HG03108 (cell line): ENCODE data around the gene EOLA1.
"Not testable (repeated sequence)": the region's sequence is repeated elsewhere in the genome, so short reads cannot be mapped to it uniquely, and the experiment has no call there.

Experiments used
- ATAC-seq: cut with Tn5 transposase; IDR thresholded peaks from one replicate; pipeline ENCODE4 v1.9.1; 2021; ENCODE audit warnings: moderate library complexity; ENCODE audit not compliant: unreplicated experiment

Gene EOLA1

DNA sequence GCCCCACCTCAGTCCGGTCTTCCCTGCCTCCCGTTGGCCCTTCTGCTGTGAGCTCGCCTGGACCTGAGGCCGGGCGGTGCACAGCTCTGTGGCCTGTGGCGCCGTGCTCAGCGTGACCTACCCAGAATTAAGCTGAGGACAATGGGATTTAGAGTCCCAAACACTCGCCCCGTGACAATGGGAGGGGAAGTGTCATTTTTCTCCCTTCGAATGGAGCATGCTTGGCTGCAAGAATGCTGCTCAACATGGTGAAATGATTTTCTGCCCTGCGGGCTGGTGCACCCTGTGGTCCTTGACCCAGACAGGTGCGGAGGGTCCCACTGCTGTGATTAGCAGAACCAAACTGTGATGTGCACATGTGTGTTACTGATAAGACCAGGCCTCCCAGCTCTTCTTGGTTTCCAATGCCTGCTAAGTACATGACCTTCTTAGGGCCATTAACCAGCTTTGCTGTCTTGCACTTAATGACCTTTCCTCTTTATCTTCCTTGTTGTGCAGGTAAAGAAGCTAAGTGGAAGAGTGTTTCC lies 772 bp downstream of the EOLA1 start:
- no peak for ATAC-seq

- peak; percentile 37 for ATAC-seq
These were observed 5.0 kb downstream of the EOLA1 start for GRCh38 chrX:149545545-149546543.

GRCh38 chrX:149546962-149547361 lies 6.2 kb downstream of the EOLA1 start:
- ATAC-seq, result not testable (repeated sequence)

DNA sequence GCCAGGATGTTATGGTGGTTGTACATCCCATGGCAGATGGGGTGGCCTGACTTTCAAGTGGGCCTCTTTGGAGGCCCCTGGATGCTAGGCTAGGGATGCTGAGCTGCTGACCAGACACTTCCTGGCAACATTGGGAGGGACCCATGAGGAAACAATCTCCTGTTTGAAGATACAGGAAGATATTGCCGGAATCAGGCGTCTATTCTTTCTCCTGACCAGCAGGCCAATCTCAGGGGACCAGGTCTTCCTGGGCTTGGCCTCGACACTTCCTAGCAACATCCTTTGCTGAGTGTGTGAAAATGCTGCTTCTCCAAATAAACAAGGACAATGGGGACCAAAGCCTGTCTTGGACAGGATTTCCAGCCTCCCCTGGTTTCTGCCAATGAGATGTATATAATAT lies 7.0 kb downstream of the EOLA1 start:
- not testable (repeated sequence) for ATAC-seq

- not testable (repeated sequence) for ATAC-seq
These were observed 8.9 kb downstream of the EOLA1 start, which contains the start of gene HSFX3 for GRCh38 chrX:149549701-149550100. Gene HSFX3 (minus strand): TSS chrX:149549924. CDS start chrX:149549852, 72 bp downstream.

GRCh38 chrX:149550454-149550853 lies 9.6 kb downstream of the EOLA1 start:
- not testable (repeated sequence) for ATAC-seq

GRCh38 chrX:149551245-149551938 lies 10.6 kb downstream of the EOLA1 start:
- ATAC-seq, result peak; percentile 41

DNA sequence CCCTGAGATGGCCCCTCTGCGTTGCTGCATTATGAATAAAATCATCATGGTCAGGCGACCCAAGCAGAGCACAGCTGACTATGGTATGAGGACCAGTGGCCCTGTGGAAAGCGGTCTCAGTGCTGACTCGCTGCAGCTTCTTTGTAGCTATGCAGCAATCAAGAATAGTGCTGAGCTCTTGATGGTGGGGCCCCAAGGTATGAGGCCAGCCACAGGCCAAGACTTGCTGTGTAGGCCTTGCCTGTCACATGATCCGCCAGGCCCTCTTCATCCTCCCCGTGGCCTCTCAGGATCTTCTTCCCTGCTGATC lies 11.1 kb downstream of the EOLA1 start:
- not testable (repeated sequence) for ATAC-seq

- not testable (repeated sequence) for ATAC-seq
These were observed 14.4 kb downstream of the EOLA1 start for GRCh38 chrX:149555251-149555650.

DNA sequence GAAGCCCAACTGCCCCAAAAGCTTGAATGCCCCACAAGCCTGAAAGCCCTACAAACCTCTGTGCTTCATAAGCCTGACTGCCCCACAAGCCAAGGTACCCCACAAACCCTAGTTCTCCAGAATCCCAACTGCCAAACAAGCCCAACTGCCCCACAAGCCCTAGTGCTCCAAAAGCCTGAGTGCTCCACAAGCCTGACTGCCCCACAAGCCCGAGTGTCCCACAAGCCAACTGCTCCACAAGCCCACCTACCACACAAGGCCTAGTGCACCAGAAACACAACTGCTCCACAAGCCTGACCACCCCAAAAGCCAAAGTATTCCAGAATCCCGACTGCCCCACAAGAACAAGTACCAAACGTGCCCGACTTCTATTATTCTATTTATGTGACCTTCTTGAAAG lies 22.5 kb downstream of the EOLA1 start:
- no peak for ATAC-seq

- no peak for ATAC-seq
These were observed 27.0 kb downstream of the EOLA1 start for GRCh38 chrX:149567621-149568417.

DNA sequence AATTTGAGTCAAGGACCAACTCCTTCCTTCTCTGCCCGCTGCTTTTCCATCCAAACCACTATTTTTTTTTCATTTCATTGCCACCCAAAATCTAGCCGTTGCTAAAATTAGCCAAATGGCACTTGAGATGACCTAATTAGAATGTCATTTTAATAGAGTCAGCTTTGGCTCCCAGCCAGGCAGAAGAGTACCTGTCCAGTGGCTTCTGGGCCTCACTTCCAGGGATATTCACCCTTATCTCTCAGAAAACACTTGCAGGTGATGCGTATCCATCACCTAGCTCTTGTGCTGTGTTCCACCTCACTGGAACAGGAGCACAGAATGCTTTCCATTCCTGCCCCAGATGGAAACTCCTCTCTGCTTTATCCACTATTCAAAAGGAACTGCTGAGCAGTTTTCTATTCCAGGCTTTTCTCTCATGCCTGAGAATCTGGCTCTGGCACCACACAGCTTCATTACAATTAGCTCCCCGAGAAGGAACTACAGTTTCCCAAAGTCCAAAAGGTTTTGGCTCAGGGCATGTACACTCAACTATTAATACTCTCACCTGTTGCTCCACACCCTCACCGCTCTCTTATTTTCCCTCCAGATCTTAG lies 28.0 kb downstream of the EOLA1 start:
- ATAC-seq, result no peak

GRCh38 chrX:149569770-149570169 lies 29.0 kb downstream of the EOLA1 start:
- no peak for ATAC-seq

GRCh38 chrX:149570668-149571067 lies 29.9 kb downstream of the EOLA1 start:
- no peak for ATAC-seq

GRCh38 chrX:149571770-149572169 lies 31.0 kb downstream of the EOLA1 start:
- no peak for ATAC-seq

GRCh38 chrX:149572743-149573142 lies 31.9 kb downstream of the EOLA1 start:
- ATAC-seq, result no peak

DNA sequence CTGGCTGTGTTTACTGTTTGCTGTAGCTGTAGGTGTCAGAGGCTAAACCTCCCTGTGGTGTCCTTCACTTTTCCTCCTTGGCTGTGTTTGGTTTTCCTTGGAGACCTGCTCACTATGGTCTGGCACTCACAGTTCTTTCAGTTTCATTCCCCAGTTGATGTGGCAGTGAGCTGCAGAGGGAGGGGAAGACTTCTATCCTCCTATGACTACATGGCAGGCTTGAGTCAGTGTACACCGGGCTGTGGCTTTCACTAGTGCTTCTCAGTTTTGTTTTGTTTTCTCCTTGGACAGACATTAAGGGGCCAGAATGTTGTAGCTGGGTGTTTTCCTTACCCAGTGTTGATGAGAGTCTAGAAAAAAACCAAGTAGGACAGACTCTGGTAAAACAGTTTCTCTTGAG lies 32.6 kb downstream of the EOLA1 start:
- peak; percentile 100 for ATAC-seq

DNA sequence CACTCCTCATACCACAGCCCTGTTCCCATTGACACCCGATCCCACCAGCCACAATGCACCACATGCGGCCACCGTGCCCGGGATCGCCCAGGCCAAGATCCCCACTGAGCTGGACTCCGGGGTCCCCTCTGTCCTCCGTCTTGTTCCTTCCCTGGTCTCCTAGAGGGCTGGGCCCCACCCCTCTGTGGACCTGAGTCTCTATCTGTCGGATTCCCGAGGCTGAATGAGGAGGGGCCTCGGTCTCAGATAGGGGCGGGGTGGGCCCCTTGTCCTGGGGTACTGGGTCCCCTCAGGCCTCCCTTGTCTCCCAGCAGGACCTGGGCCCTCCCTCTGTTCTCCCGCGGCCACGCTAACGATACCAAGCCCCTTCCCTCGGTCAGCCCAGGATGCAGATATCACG lies 44.8 kb downstream of the EOLA1 start:
- not testable (repeated sequence) for ATAC-seq

- not testable (repeated sequence) for ATAC-seq
These were observed 46.5 kb downstream of the EOLA1 start, which contains the start of gene MAGEA9B for GRCh38 chrX:149587359-149587758. Gene MAGEA9B (minus strand): TSS chrX:149587459. CDS start chrX:149583179, 4,280 bp downstream.

DNA sequence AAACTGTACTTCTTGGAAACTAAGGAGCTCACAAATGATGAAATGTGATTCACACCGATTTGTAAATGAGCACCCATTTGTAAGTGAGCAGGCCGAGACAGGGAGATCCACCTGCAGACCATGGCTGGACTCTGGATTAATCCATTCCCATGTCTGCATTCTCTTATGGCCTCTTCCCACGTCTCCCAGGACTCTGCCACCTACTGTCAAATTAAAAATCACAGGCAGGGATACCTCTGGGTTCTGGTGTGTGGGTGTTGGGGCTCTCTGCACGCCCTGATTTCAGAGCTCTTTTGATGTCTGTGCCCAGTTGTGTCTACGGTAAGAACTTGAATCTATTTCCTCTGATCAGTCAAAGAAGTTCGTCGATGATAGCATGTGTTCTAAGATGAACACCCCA lies 50.2 kb downstream of the EOLA1 start:
- not testable (repeated sequence) for ATAC-seq
